Inflammatory macrophage (primary cell): ENCODE data around the gene UNC13C.

ENCODE experiments used
- DNase-seq, 2 donors: peaks; one replicate each; pipeline ENCODE4 v3.0.0-alpha.2; 2020 to 2022

The UNC13C gene

DNA sequence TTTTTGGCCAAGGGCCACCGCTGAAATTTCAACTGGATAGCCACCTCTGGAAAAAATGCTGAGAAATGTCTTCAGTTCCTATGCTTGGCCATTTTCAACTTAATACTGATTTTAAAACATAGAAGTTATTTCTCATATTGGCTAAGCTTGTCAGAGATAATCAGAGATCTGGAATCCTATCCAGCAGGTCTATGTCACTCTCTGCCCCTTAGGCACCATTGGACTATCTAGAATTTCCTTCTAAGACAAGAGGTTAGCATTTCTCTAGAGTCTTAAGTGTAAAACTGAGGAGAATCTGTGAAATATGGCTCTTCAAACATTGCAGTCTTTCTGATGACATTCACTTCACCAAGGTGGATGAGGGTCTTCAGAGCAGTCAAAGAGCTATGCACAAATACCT, 597.3 kb downstream of the UNC13C start:
- DNase-seq = no peak

DNA sequence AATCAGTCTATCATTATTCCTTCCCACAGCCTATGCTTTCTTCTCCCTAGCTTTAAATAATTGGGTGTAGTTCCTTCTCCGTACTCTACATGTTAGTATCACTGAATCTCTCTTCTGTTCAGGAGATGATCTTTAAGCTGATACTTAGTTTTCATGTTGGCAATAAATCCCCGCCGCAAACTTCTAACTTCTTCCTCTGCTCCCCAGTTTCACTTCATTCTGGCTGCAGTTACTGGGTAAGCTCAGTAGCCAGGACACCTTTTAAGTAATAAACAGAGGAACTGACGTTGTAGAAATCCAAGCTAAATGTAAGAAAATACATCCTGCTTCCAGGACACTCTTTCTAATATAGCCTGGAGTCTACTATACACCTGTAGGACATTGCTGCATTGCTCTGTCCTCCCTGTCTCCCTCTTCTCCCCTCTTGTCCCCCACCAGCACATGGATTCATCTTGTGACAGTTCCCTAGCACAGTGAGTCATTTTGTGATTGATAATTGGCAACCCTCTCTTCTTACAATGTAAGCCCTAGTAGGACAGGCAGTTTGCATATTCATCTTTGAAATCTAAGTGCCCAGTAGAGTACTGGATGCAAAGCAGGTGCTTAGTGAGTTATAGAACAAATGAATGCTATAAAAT, 598.2 kb downstream of the UNC13C start:
- no peak for DNase-seq

- no peak for DNase-seq
Observed at GRCh38 chr15:54577476-54578250, 599.4 kb downstream of the UNC13C start.

- DNase-seq = no peak
Observed at GRCh38 chr15:54579855-54580254, 601.6 kb downstream of the UNC13C start.

GRCh38 chr15:54580643-54581042, 602.4 kb downstream of the UNC13C start:
- no peak for DNase-seq

DNA sequence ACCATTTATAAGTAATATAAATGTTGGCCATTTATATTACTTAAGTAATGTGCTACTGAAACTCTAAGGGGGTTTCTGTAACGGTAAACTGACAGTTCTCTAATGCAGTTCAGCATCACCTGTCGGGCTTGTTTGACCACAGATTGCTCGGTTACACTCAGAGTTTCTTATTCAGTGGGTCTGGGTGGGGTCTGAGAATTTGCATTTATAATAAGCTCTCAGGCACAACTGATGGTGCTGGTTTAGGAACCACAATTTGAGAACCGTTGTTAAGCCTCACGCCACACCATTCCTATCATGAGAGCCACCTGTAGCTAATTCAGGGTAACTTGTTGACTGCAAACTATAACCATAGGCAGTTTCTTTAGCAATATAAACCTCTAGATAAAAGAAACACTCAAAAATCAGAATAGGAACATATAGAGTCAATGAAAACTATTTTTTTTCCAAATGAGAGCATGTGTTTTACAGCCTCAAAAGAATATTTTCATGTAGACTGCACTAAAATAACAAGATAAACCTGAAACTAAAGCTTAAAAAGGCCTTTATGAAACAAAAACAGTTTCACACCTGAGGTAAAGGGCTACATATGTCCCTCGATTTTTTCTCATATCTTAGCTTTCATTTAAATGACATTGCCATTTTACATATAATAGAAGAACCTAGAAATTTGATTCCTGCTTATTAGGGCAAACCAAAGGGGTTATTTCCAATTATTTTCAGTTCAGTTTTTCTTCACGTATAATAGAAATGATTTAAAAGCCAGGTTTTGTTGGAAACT, 604.8 kb downstream of the UNC13C start:
- DNase-seq = no peak

GRCh38 chr15:54585063-54585462, 606.8 kb downstream of the UNC13C start:
- DNase-seq = no peak

GRCh38 chr15:54594115-54594514, 615.9 kb downstream of the UNC13C start:
- no peak for DNase-seq

GRCh38 chr15:54599386-54599785, 621.1 kb downstream of the UNC13C start:
- DNase-seq = no peak

DNA sequence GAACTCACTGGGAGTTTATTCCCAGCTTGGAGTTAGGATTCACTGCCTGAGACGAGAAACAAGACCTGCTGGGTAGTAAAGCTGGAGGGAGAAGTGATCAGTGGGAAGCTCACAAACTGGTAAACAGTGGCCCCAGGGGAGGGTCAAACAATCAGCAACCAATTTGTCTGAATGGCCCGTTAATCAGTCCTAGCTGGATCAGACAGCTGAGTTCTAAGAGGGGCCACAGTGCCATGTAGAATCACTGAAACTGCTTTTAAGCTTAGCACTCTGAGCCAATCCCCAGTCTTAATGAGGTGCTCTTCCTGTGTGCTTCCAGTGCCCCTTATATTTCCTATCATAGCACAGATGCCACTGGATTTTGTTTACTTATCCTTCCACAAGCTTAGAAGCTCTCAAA, 626.8 kb downstream of the UNC13C start:
- no peak for DNase-seq

- no peak for DNase-seq
Observed at GRCh38 chr15:54605556-54605955, 627.3 kb downstream of the UNC13C start.

- DNase-seq = no peak
Observed at GRCh38 chr15:54608876-54609835, 630.9 kb downstream of the UNC13C start.

GRCh38 chr15:54618120-54618519, 639.9 kb downstream of the UNC13C start:
- no peak for DNase-seq

DNA sequence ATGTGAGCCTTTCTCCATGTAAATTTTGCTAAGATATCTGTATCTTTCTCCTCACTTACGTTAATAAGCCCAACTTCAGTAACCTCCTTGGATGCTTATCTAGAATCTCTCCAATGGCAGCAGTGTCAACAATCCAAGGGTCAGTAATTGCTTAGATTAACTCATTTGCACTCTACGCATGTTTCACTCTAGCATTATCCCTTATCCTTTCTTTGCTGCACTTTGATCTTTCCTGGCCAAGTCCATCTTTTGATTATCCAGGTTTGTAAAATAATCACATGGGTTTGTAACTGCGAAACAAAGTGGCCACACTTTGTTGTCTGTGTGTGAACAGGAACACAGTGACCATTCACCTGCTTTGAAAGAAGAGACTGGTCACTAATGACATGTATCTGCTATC, 640.9 kb downstream of the UNC13C start:
- no peak for DNase-seq

GRCh38 chr15:54620916-54621315, 642.7 kb downstream of the UNC13C start:
- no peak for DNase-seq

DNA sequence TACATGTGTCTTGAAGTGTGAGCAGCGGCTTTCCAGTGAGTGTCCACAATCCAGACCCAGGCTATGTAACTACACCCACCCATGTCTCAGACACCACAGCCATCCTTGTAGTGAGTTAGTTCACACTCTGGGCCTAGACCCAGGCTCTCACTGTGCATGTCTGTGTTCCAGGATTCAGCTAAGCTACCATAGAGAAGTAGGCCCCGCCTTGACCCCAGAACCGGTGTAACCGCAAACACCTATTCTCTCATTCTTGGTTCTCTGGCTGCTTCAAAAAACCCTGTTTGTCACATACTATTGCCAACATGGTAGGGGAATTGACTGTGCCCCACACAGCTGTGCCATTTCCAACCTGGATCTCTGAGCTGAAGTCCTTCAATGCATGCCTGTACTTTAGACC, 657.9 kb downstream of the UNC13C start:
- DNase-seq = no peak

DNA sequence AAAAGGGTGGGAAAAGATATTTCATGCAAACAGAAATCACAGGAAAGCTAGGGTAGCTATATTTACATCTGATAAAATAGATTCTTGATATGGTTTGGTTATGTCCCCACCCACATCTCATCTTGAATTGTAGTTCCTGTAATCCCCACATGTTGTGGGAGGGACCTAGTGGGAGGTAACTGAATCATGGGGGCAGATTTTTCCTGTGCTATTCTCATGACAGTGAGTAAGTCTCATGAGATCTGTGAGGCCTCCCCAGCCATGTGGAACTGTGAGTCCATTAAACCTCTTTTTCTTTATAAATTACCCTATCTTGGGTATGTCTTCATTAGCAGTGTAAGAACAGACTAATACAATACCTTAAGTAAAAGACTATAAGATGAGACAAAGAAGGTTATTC, 660.4 kb downstream of the UNC13C start:
- DNase-seq = peak; percentile 52 to 76

DNA sequence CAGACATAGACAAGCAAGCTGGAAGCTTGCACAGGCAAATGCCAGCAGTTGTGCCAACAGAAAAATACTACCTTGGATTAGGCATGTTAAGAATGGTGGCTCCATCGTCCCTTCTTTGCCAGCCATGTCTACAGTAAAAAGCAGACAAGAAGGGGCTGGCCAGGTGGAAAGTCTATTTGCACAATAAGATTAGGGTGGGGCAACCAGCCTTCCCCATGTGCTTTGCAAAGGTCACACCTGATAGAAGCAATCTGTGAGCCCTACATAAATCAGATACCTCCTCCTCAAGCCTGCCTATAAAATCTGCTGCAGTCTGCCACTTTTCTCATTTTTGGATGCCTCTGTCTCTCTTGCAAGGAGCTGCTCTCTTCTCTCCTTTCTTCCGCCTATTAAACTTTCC, 662.6 kb downstream of the UNC13C start:
- no peak for DNase-seq

DNA sequence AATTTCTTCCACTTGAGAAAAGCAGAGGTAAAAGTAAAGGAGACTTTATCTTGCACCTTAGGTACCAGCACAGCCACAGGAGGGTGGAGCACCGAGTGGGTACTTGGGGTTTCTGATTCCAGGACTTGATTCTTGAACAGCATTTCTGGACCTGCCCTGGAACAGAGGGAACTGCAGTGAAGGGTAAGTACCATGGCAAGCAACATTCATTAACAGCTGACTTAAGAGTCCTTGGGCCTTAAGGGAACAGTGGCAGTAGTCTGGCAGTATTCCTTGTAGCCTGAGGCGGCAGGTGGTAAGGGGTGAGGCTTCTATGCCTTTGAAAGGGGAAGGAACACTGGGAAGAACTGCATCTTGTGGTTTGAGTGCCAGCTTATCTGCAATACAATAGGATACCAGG, 666.6 kb downstream of the UNC13C start:
- no peak for DNase-seq

GRCh38 chr15:54659646-54660045, 681.4 kb downstream of the UNC13C start:
- no peak for DNase-seq

DNA sequence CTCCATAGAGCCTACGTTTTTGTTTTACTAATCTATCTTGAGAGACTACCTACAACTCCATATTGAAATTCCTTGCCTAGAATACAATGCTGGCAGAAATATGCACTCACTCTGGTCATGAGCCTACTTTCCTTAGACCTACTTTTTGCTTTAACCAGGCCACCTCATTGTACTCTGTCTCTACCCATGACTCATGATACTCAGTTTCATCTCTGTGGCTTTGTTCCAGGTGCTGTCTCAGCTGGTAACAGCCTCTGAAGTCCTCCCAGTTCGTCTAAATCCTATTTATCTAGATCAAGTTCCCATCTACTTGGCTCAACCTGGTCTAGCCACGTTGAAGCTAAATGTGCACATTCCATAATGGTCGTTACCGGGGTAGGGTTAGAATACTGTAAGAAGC, 682.1 kb downstream of the UNC13C start:
- no peak for DNase-seq

DNA sequence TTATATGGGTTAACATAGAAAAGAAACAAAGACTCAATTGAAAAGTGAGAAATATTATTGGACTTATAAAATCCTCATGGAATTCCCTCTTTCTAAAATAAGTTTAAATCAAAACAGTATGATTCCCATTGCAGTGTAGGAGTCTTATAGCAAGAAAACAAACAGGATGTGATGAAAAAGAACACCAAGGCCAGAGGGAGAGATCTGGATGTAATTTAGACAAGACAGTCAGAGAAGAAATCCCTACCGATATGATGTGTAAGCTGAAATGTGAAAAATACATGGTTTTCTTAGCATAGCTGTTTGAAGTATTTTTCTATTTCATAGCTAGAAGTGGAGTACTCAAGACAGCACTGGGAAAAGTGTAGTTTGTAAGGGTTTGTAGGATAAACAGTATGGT, 697.0 kb downstream of the UNC13C start:
- no peak for DNase-seq

DNA sequence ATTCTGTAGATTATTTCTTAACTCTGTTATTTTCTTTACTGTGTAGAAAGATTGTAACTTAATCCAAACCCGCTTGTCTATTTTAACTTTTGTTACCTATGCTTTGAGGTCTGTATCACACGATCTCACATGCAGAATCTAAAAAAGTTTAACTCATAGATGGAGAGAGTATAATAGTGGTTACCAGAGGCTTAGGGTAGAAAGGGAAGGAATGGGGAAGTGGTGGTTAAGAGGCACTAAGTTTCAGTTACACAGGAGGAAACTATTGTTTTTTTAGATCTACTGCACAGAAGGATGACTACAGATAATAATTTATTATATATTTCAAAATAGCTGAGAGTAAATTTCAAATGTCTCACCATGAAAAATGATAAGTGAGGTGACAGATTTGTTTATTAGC, 703.3 kb downstream of the UNC13C start:
- DNase-seq = peak; percentile 3 to 18
